HCT116 (cell line): Measurements from ENCODE around the gene CST1. TPM values are rescaled to one million over a fixed set of nuclear protein-coding genes. Genes with fewer than 3 reads are reported as not detected.

Experiments
- ATAC-seq: fragments of 200-7000 bp; cut with Tn5 transposase; 2 replicates; pipeline ENCODE4 v1.9.1; 2020; ENCODE audit warnings: mild to moderate bottlenecking, moderate library complexity
- BruUV-seq: library from RNA; stranded (reverse); fragments of 400-500 nt; replicated peaks from 2 replicates; lab custom pipeline; 2021; lab: Mats Ljungman, UMichigan
- CTCF ChIA-PET: fragments of 300-600 bp; sonication (Branson Sonifier 250); formaldehyde crosslinking; loops from one replicate; lab custom pipeline; 2021; ENCODE audit warnings: antibody characterized with exemption; lab: Charles Lee
- POLR2A ChIA-PET: fragments of 300-600, 350-600 bp; sonication (Branson Sonifier 250); formaldehyde crosslinking; loops from one replicate; lab custom pipeline; 2021; ENCODE audit warnings: antibody characterized with exemption; lab: Charles Lee
- RAD21 ChIA-PET, 2 experiments: fragments of 300-600 bp; sonication (Branson Sonifier 250); formaldehyde crosslinking; loops; one replicate each; lab custom pipeline; 2023; ENCODE audit warnings: low total read pairs in 2 of 2; ENCODE audit not compliant: uncharacterized antibody in 2 of 2, unreplicated experiment in 2 of 2, low non-redundant PET in 1 of 2; lab: Charles Lee
- DNase-seq: peaks from one replicate; pipeline ENCODE4 v3.0.0-alpha.2; 2010; ENCODE audit warnings: low read depth, low spot score
- H2AFZ ChIP-seq: fragments of 200-600 bp; shearing (Covaris generic), sonication (generic); 2 replicates; pipeline ENCODE4 v1.6.1; 2017; ENCODE audit warnings: low read depth, mixed run types, mixed read lengths, antibody characterized with exemption, low read length; ENCODE audit not compliant: poor library complexity, severe bottlenecking
- H3K27ac ChIP-seq: 2 replicates; pipeline ENCODE4 v1.5.1; 2012; ENCODE audit warnings: low read depth, low read length
- H3K27me3 ChIP-seq: fragments of 200-600 bp; sonication (generic); 2 replicates; pipeline ENCODE4 v1.6.1; 2016; ENCODE audit warnings: mixed run types, low read length, mixed read lengths; ENCODE audit not compliant: insufficient read depth
- H3K36me3 ChIP-seq, 2 experiments: fragments of 200-500 bp in 1 of 2; fragments of 200-600 bp in 1 of 2; sonication (Bioruptor generic) in 1 of 2; sonication (generic) in 1 of 2; 2 replicates each; pipeline versions ENCODE4 v1.5.1 to v1.6.1; 2014 to 2016; ENCODE audit warnings: low read length in 2 of 2, inconsistent platforms in 1 of 2, mixed read lengths in 1 of 2, mixed run types in 1 of 2; ENCODE audit not compliant: insufficient read depth in 2 of 2, control insufficient read depth in 1 of 2
- H3K4me1 ChIP-seq, 2 experiments: fragments of 200-600 bp in 1 of 2; sonication (generic) in 1 of 2; 2 replicates each; pipeline versions ENCODE4 v1.5.1 to v1.6.1; 2012 to 2017; ENCODE audit warnings: low read length in 2 of 2, inconsistent platforms in 1 of 2, mild to moderate bottlenecking in 1 of 2, mixed read lengths in 1 of 2, mixed run types in 1 of 2, moderate library complexity in 1 of 2; ENCODE audit not compliant: insufficient read depth in 2 of 2, control insufficient read depth in 1 of 2
- H3K4me2 ChIP-seq: fragments of 200-600 bp; sonication (generic); 2 replicates; pipeline ENCODE4 v1.6.1; 2017; ENCODE audit warnings: mixed run types, low read length, mixed read lengths
- H3K4me3 ChIP-seq, 2 experiments: fragments of 200-600 bp in 1 of 2; sonication (generic) in 1 of 2; replicated peaks in 1 of 2; 2 replicates each; pipeline ENCODE4 v1.5.1; 2011 to 2016; ENCODE audit warnings: low read length in 2 of 2, control low read depth in 1 of 2, low read depth in 1 of 2, mild to moderate bottlenecking in 1 of 2, mixed read lengths in 1 of 2, mixed run types in 1 of 2
- H3K79me2 ChIP-seq: fragments of 200-600 bp; sonication (generic); 2 replicates; pipeline ENCODE4 v1.6.1; 2017; ENCODE audit warnings: mild to moderate bottlenecking, mixed run types, low read length, moderate library complexity, mixed read lengths; ENCODE audit not compliant: insufficient read depth
- H3K9ac ChIP-seq: fragments of 200-600 bp; sonication (generic); 2 replicates; pipeline ENCODE4 v1.6.1; 2016; ENCODE audit warnings: low read length, mixed read lengths
- H3K9me2 ChIP-seq: fragments of 200-600 bp; sonication (generic), shearing (Covaris generic); 2 replicates; pipeline ENCODE4 v1.6.1; 2017; ENCODE audit warnings: mixed run types, mild to moderate bottlenecking, moderate library complexity; ENCODE audit not compliant: insufficient read depth
- H3K9me3 ChIP-seq, 2 experiments: fragments of 200-500 bp in 1 of 2; fragments of 200-600 bp in 1 of 2; sonication (Bioruptor generic) in 1 of 2; sonication (generic) in 1 of 2; 2 replicates each; pipeline ENCODE4 v1.6.1; 2014 to 2017; ENCODE audit warnings: low read length in 2 of 2, mixed read lengths in 2 of 2, inconsistent platforms in 1 of 2, low read depth in 1 of 2, mild to moderate bottlenecking in 1 of 2, mixed run types in 1 of 2, moderate library complexity in 1 of 2; ENCODE audit not compliant: control insufficient read depth in 1 of 2, insufficient read depth in 1 of 2
- H4K20me1 ChIP-seq: fragments of 200-600 bp; sonication (generic), shearing (Covaris generic); 2 replicates; pipeline ENCODE4 v1.6.1; 2017; ENCODE audit warnings: mixed run types, mild to moderate bottlenecking, moderate library complexity; ENCODE audit not compliant: insufficient read depth
- EGR1 ChIP-seq: IDR thresholded peaks from 2 replicates; pipeline ENCODE4 v1.6.1; 2012; ENCODE audit warnings: low read depth
- ELF1 ChIP-seq: IDR thresholded peaks from 2 replicates; pipeline ENCODE4 v1.6.1; 2012; ENCODE audit warnings: low read depth, borderline replicate concordance
- EZH2 ChIP-seq: fragments of 200-600 bp; sonication (generic); IDR thresholded peaks from 2 replicates; pipeline ENCODE4 v1.6.1; 2017; ENCODE audit warnings: antibody characterized with exemption, mixed run types
- EZH2phosphoT487 ChIP-seq: fragments of 200-600 bp; IDR thresholded peaks from 2 replicates; pipeline ENCODE4 v1.6.1; 2018; ENCODE audit warnings: antibody characterized with exemption, borderline replicate concordance
- FOSL1 ChIP-seq: IDR thresholded peaks from 2 replicates; pipeline ENCODE4 v1.6.1; 2012; ENCODE audit warnings: low read depth
- POLR2AphosphoS5 ChIP-seq: IDR thresholded peaks from 2 replicates; pipeline ENCODE4 v1.6.1; 2011; ENCODE audit warnings: mild to moderate bottlenecking, low read depth, low read length, moderate library complexity
- RAD21 ChIP-seq: IDR thresholded peaks from 2 replicates; pipeline ENCODE4 v1.6.1; 2012; ENCODE audit warnings: low read depth, mild to moderate bottlenecking
- SIN3A ChIP-seq: IDR thresholded peaks from 2 replicates; pipeline ENCODE4 v1.6.1; 2012; ENCODE audit warnings: low read depth
- SP1 ChIP-seq: IDR thresholded peaks from 2 replicates; pipeline ENCODE4 v1.6.1; 2012; ENCODE audit warnings: low read depth
- TCF7L2 ChIP-seq: IDR thresholded peaks from 2 replicates; pipeline ENCODE4 v1.7.0; 2011; ENCODE audit warnings: borderline replicate concordance, inconsistent platforms; ENCODE audit not compliant: insufficient read depth, insufficient read length; ENCODE audit errors: extremely low read depth
- ZFX ChIP-seq: fragments of 450-650 bp; IDR thresholded peaks from 2 replicates; pipeline ENCODE4 v1.6.1; 2017
- intact Hi-C: fragments of 100-400 bp; cut with micrococcal nuclease; formaldehyde crosslinking; loops from 2 replicates; pipeline ENCODE4 v1.10.0; 2022
- total RNA-seq: library from RNA; stranded (reverse); gene quantifications from one replicate; pipeline ENCODE4 v1.2.1, GENCODE V29; 2021; ENCODE audit not compliant: unreplicated experiment
- TF ChIP-seq, protein P1 (sequence below): IDR thresholded peaks from 2 replicates; pipeline ENCODE4 v1.6.1; 2012
- TF ChIP-seq, protein P2 (sequence below): IDR thresholded peaks from 2 replicates; pipeline ENCODE4 v1.6.1; 2012
- TF ChIP-seq, protein P3 (sequence below): IDR thresholded peaks from 2 replicates; pipeline ENCODE4 v1.6.1; 2012; ENCODE audit warnings: low read depth

Gene CST1
- total RNA-seq, 1 experiment from 2014 or later, result not detected

DNA sequence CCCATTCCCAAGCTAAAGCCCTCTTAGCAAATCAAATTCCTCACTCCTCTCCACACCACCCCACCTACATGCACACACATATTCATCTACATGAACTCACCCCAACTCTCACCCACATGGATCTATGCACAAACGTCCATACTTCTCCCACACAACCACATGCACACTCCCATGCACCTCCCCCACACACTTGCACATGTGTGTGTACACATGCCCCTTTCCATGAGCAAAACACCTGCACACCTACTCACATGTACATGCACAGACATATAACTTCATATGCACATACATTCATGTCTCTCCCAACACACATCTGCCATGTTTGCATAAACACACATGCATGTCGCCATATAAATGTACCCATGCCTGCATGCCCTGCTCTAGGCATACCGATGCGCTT is 22.8 kb upstream of the CST1 start:
- no peak overlapping the region for H3K4me3 ChIP-seq
- ChIA-PET POLR2A (no interaction called here), CTCF (no interaction called here), RAD21 (no interaction called here)
- no peaks in the 10 kb centered on the region for H3K9me3 ChIP-seq
- H3K4me1 ChIP-seq, result no peaks in the 10 kb centered on the region
- no peaks in the 10 kb centered on the region for H4K20me1 ChIP-seq
- no peak overlapping the region for H3K9ac ChIP-seq
- no peak for DNase-seq
- no peak overlapping the region for H3K27ac ChIP-seq
- no peak for ATAC-seq
- H3K36me3 ChIP-seq, result no peaks in the 10 kb centered on the region
- TF ChIP-seq, protein P1, sequence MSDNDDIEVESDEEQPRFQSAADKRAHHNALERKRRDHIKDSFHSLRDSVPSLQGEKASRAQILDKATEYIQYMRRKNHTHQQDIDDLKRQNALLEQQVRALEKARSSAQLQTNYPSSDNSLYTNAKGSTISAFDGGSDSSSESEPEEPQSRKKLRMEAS, result no peak
- no peak for TF ChIP-seq FOSL1
- TF ChIP-seq, protein P2, sequence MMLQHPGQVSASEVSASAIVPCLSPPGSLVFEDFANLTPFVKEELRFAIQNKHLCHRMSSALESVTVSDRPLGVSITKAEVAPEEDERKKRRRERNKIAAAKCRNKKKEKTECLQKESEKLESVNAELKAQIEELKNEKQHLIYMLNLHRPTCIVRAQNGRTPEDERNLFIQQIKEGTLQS, result no peak
- TF ChIP-seq, all 23 proteins: peak for 0
- intact Hi-C loops, result no loop called here
- Histone ChIP-seq H3K27me3 (peaks cover 6% of the 10 kb centered on the region; the same call in 1 of the 2 replicates), H3K9me2 (no peaks in the 10 kb centered on the region), H3K4me2 (no peak overlapping the region), H3K79me2 (no peaks in the 10 kb centered on the region), H2AFZ (no peak overlapping the region)
- no TSS peak for BruUV-seq

DNA sequence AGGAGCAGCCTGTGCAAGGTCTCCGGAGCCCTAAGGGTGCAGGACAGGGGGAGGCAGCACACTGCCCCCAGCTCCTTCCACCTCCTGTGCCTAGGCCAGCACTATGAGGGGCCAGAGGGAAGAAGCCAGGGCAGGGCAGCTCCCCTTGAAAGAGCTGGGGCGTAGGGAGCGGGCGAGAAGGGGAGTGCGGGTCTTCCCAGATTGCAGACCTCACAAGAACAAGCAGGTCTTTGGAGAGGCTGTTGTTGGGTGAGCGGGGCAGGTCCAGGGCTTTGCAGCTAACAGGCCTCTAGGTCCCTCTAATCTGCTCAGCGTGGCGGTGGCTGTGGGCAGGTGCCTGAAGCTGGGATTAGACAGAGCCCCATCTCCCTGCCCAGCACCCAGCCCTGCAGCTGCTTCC is 22.4 kb upstream of the CST1 start:
- H3K9ac ChIP-seq, result no peak overlapping the region
- H3K27ac ChIP-seq, result no peak overlapping the region
- no TSS peak for BruUV-seq
- no peak overlapping the region for H2AFZ ChIP-seq
- ChIA-PET POLR2A (no interaction called here), RAD21 (no interaction called here), CTCF (no interaction called here)
- H3K79me2 ChIP-seq, result no peaks in the 10 kb centered on the region
- H3K4me2 ChIP-seq, result no peak overlapping the region
- no peaks in the 10 kb centered on the region for H3K9me2 ChIP-seq
- H4K20me1 ChIP-seq, result no peaks in the 10 kb centered on the region
- peaks cover 6% of the 10 kb centered on the region; the same call in 1 of the 2 replicates for H3K27me3 ChIP-seq
- H3K4me1 ChIP-seq, result no peaks in the 10 kb centered on the region
- H3K9me3 ChIP-seq, result no peaks in the 10 kb centered on the region
- no peaks in the 10 kb centered on the region for H3K36me3 ChIP-seq
- TF ChIP-seq TCF7L2 (no peak), RAD21 (no peak), ZFX (no peak), EZH2 (no peak), POLR2AphosphoS5 (no peak), EGR1 (no peak), SP1 (no peak), EZH2phosphoT487 (no peak), SIN3A (no peak), ELF1 (no peak)
- TF ChIP-seq, protein P3, sequence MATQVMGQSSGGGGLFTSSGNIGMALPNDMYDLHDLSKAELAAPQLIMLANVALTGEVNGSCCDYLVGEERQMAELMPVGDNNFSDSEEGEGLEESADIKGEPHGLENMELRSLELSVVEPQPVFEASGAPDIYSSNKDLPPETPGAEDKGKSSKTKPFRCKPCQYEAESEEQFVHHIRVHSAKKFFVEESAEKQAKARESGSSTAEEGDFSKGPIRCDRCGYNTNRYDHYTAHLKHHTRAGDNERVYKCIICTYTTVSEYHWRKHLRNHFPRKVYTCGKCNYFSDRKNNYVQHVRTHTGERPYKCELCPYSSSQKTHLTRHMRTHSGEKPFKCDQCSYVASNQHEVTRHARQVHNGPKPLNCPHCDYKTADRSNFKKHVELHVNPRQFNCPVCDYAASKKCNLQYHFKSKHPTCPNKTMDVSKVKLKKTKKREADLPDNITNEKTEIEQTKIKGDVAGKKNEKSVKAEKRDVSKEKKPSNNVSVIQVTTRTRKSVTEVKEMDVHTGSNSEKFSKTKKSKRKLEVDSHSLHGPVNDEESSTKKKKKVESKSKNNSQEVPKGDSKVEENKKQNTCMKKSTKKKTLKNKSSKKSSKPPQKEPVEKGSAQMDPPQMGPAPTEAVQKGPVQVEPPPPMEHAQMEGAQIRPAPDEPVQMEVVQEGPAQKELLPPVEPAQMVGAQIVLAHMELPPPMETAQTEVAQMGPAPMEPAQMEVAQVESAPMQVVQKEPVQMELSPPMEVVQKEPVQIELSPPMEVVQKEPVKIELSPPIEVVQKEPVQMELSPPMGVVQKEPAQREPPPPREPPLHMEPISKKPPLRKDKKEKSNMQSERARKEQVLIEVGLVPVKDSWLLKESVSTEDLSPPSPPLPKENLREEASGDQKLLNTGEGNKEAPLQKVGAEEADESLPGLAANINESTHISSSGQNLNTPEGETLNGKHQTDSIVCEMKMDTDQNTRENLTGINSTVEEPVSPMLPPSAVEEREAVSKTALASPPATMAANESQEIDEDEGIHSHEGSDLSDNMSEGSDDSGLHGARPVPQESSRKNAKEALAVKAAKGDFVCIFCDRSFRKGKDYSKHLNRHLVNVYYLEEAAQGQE, result no peak
- ATAC-seq (no peak), DNase-seq (no peak)
- intact Hi-C loops, result no loop called here
- no peak overlapping the region for H3K4me3 ChIP-seq
